HCT116 (cell line): ENCODE results near the gene MNX1. TPM values are rescaled to one million over a fixed set of nuclear protein-coding genes. Genes with fewer than 3 reads are reported as not detected.

Source experiments
- ATAC-seq: fragments of 200-7000 bp; cut with Tn5 transposase; 2 replicates; pipeline ENCODE4 v1.9.1; 2020; ENCODE audit warnings: mild to moderate bottlenecking, moderate library complexity
- BruUV-seq: library from RNA; stranded (reverse); fragments of 400-500 nt; replicated peaks from 2 replicates; lab custom pipeline; 2021; lab: Mats Ljungman, UMichigan
- CTCF ChIA-PET: fragments of 300-600 bp; sonication (Branson Sonifier 250); formaldehyde crosslinking; loops from one replicate; lab custom pipeline; 2021; ENCODE audit warnings: antibody characterized with exemption; lab: Charles Lee
- POLR2A ChIA-PET: fragments of 300-600, 350-600 bp; sonication (Branson Sonifier 250); formaldehyde crosslinking; loops from one replicate; lab custom pipeline; 2021; ENCODE audit warnings: antibody characterized with exemption; lab: Charles Lee
- RAD21 ChIA-PET, 2 experiments: fragments of 300-600 bp; sonication (Branson Sonifier 250); formaldehyde crosslinking; loops; one replicate each; lab custom pipeline; 2023; ENCODE audit warnings: low total read pairs in 2 of 2; ENCODE audit not compliant: uncharacterized antibody in 2 of 2, unreplicated experiment in 2 of 2, low non-redundant PET in 1 of 2; lab: Charles Lee
- DNase-seq: peaks from one replicate; pipeline ENCODE4 v3.0.0-alpha.2; 2010; ENCODE audit warnings: low read depth, low spot score
- H2AFZ ChIP-seq: fragments of 200-600 bp; shearing (Covaris generic), sonication (generic); 2 replicates; pipeline ENCODE4 v1.6.1; 2017; ENCODE audit warnings: low read depth, mixed run types, mixed read lengths, antibody characterized with exemption, low read length; ENCODE audit not compliant: poor library complexity, severe bottlenecking
- H3K27ac ChIP-seq: 2 replicates; pipeline ENCODE4 v1.5.1; 2012; ENCODE audit warnings: low read depth, low read length
- H3K27me3 ChIP-seq: fragments of 200-600 bp; sonication (generic); 2 replicates; pipeline ENCODE4 v1.6.1; 2016; ENCODE audit warnings: mixed run types, low read length, mixed read lengths; ENCODE audit not compliant: insufficient read depth
- H3K36me3 ChIP-seq, 2 experiments: fragments of 200-500 bp in 1 of 2; fragments of 200-600 bp in 1 of 2; sonication (Bioruptor generic) in 1 of 2; sonication (generic) in 1 of 2; 2 replicates each; pipeline versions ENCODE4 v1.5.1 to v1.6.1; 2014 to 2016; ENCODE audit warnings: low read length in 2 of 2, inconsistent platforms in 1 of 2, mixed read lengths in 1 of 2, mixed run types in 1 of 2; ENCODE audit not compliant: insufficient read depth in 2 of 2, control insufficient read depth in 1 of 2
- H3K4me1 ChIP-seq, 2 experiments: fragments of 200-600 bp in 1 of 2; sonication (generic) in 1 of 2; 2 replicates each; pipeline versions ENCODE4 v1.5.1 to v1.6.1; 2012 to 2017; ENCODE audit warnings: low read length in 2 of 2, inconsistent platforms in 1 of 2, mild to moderate bottlenecking in 1 of 2, mixed read lengths in 1 of 2, mixed run types in 1 of 2, moderate library complexity in 1 of 2; ENCODE audit not compliant: insufficient read depth in 2 of 2, control insufficient read depth in 1 of 2
- H3K4me2 ChIP-seq: fragments of 200-600 bp; sonication (generic); 2 replicates; pipeline ENCODE4 v1.6.1; 2017; ENCODE audit warnings: mixed run types, low read length, mixed read lengths
- H3K4me3 ChIP-seq, 2 experiments: fragments of 200-600 bp in 1 of 2; sonication (generic) in 1 of 2; replicated peaks in 1 of 2; 2 replicates each; pipeline ENCODE4 v1.5.1; 2011 to 2016; ENCODE audit warnings: low read length in 2 of 2, control low read depth in 1 of 2, low read depth in 1 of 2, mild to moderate bottlenecking in 1 of 2, mixed read lengths in 1 of 2, mixed run types in 1 of 2
- H3K79me2 ChIP-seq: fragments of 200-600 bp; sonication (generic); 2 replicates; pipeline ENCODE4 v1.6.1; 2017; ENCODE audit warnings: mild to moderate bottlenecking, mixed run types, low read length, moderate library complexity, mixed read lengths; ENCODE audit not compliant: insufficient read depth
- H3K9ac ChIP-seq: fragments of 200-600 bp; sonication (generic); 2 replicates; pipeline ENCODE4 v1.6.1; 2016; ENCODE audit warnings: low read length, mixed read lengths
- H3K9me2 ChIP-seq: fragments of 200-600 bp; sonication (generic), shearing (Covaris generic); 2 replicates; pipeline ENCODE4 v1.6.1; 2017; ENCODE audit warnings: mixed run types, mild to moderate bottlenecking, moderate library complexity; ENCODE audit not compliant: insufficient read depth
- H3K9me3 ChIP-seq, 2 experiments: fragments of 200-500 bp in 1 of 2; fragments of 200-600 bp in 1 of 2; sonication (Bioruptor generic) in 1 of 2; sonication (generic) in 1 of 2; 2 replicates each; pipeline ENCODE4 v1.6.1; 2014 to 2017; ENCODE audit warnings: low read length in 2 of 2, mixed read lengths in 2 of 2, inconsistent platforms in 1 of 2, low read depth in 1 of 2, mild to moderate bottlenecking in 1 of 2, mixed run types in 1 of 2, moderate library complexity in 1 of 2; ENCODE audit not compliant: control insufficient read depth in 1 of 2, insufficient read depth in 1 of 2
- H4K20me1 ChIP-seq: fragments of 200-600 bp; sonication (generic), shearing (Covaris generic); 2 replicates; pipeline ENCODE4 v1.6.1; 2017; ENCODE audit warnings: mixed run types, mild to moderate bottlenecking, moderate library complexity; ENCODE audit not compliant: insufficient read depth
- CEBPB ChIP-seq: IDR thresholded peaks from 2 replicates; pipeline ENCODE4 v1.6.1; 2012; ENCODE audit warnings: low read depth
- EGR1 ChIP-seq: IDR thresholded peaks from 2 replicates; pipeline ENCODE4 v1.6.1; 2012; ENCODE audit warnings: low read depth
- EZH2 ChIP-seq: fragments of 200-600 bp; sonication (generic); IDR thresholded peaks from 2 replicates; pipeline ENCODE4 v1.6.1; 2017; ENCODE audit warnings: antibody characterized with exemption, mixed run types
- EZH2phosphoT487 ChIP-seq: fragments of 200-600 bp; IDR thresholded peaks from 2 replicates; pipeline ENCODE4 v1.6.1; 2018; ENCODE audit warnings: antibody characterized with exemption, borderline replicate concordance
- FOSL1 ChIP-seq: IDR thresholded peaks from 2 replicates; pipeline ENCODE4 v1.6.1; 2012; ENCODE audit warnings: low read depth
- JUND ChIP-seq: IDR thresholded peaks from 2 replicates; pipeline ENCODE4 v1.6.1; 2012
- POLR2A ChIP-seq: IDR thresholded peaks from 2 replicates; pipeline ENCODE4 v1.7.0; 2011; ENCODE audit warnings: borderline replicate concordance; ENCODE audit not compliant: insufficient read depth, insufficient read length; ENCODE audit errors: extremely low read depth
- REST ChIP-seq: IDR thresholded peaks from 2 replicates; pipeline ENCODE4 v1.6.1; 2012; ENCODE audit warnings: low read depth
- SIN3A ChIP-seq: IDR thresholded peaks from 2 replicates; pipeline ENCODE4 v1.6.1; 2012; ENCODE audit warnings: low read depth
- YY1 ChIP-seq: IDR thresholded peaks from 2 replicates; pipeline ENCODE4 v1.6.1; 2011; ENCODE audit warnings: low read length, low read depth, moderate library complexity, mild to moderate bottlenecking; ENCODE audit not compliant: insufficient replicate concordance; ENCODE audit errors: extremely low read depth
- ZBTB33 ChIP-seq: IDR thresholded peaks from 2 replicates; pipeline ENCODE4 v1.6.1; 2011; ENCODE audit warnings: mild to moderate bottlenecking, low read length, moderate library complexity; ENCODE audit not compliant: insufficient replicate concordance; ENCODE audit errors: extremely low read depth
- intact Hi-C: fragments of 100-400 bp; cut with micrococcal nuclease; formaldehyde crosslinking; loops from 2 replicates; pipeline ENCODE4 v1.10.0; 2022
- total RNA-seq: library from RNA; stranded (reverse); gene quantifications from one replicate; pipeline ENCODE4 v1.2.1, GENCODE V29; 2021; ENCODE audit not compliant: unreplicated experiment
- TF ChIP-seq, protein P1 (sequence below): IDR thresholded peaks from 2 replicates; pipeline ENCODE4 v1.6.1; 2012

MNX1 gene
- total RNA-seq, 1 experiment from 2014 or later: 7.7 TPM

GRCh38 chr7:157017603-157018327, 7.3 kb upstream of the MNX1 start:
- Histone ChIP-seq H3K4me2 (no peak overlapping the region), H3K27me3 (no peaks in the 10 kb centered on the region), H3K36me3 (no peaks in the 10 kb centered on the region), H3K79me2 (no peaks in the 10 kb centered on the region), H3K9me2 (no peaks in the 10 kb centered on the region), H4K20me1 (no peaks in the 10 kb centered on the region), H3K9me3 (no peaks in the 10 kb centered on the region), H3K9ac (no peak overlapping the region), H3K4me1 (no peaks in the 10 kb centered on the region; a peak in 1 of 4 replicates), H3K27ac (no peak overlapping the region), H3K4me3 (no peak overlapping the region), H2AFZ (no peak overlapping the region)
- DNase-seq (no peak), ATAC-seq (no peak)
- no TSS peak for BruUV-seq
- intact Hi-C loops: no loop called here
- ChIA-PET POLR2A (no interaction called here), RAD21 (no interaction called here), CTCF (no interaction called here)
- TF ChIP-seq POLR2A (no peak), CEBPB (no peak), FOSL1 (no peak), SIN3A (no peak), JUND (no peak), YY1 (no peak), EZH2 (no peak), EGR1 (no peak), EZH2phosphoT487 (no peak), ZBTB33 (no peak), REST (no peak)
- TF ChIP-seq, protein P1, sequence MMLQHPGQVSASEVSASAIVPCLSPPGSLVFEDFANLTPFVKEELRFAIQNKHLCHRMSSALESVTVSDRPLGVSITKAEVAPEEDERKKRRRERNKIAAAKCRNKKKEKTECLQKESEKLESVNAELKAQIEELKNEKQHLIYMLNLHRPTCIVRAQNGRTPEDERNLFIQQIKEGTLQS: no peak
